CD4-positive, alpha-beta T cell treated with Interleukin-15 for 4 hours (primary cell): ENCODE measurements around the gene EEA1.
A peak's percentile ranks its signal among the peaks of the same experiment; 100 is the strongest.

Experiments used
- DNase-seq: peaks from one replicate; pipeline ENCODE4 v3.0.0-alpha.2; 2020; ENCODE audit warnings: low spot score

EEA1 gene

DNA sequence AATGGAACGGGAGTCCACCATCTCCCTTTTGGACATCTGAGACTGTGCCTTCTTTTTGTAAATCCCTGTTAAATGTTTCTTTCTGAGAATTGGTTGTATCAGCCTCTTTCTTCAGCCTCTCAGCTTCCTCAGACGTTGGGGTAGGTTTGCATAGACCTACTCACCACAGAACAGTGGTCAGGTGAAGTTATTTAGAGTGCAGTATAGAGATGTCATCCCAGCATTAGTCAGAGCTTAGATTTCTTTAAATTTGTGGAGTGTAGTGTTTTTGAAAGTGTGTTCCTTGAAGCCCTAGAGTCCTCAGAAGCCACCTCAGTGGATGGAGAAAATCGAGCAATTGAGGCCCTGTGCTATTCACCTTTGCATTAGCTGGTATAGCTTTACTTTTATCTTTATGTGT is 8.9 kb upstream of the EEA1 start:
- no peak for DNase-seq

DNA sequence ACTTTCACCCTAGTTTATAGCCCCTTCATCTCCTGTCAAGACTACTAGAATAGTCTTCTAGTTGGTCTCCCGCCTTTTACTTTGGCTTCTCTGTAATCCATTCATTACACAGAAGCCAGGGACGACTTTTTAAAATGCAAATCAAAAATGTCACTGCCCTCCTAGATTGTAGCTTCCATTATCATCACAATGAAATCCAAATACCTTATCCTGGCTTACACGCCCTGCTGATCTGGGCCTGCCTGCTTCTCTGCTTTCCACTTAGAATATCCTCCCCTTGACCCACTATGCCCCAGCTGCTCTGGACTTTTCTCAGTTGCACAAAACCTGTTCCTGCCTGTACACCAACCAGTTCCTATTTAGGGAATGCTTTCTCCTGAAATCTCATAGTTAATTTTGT is 4.5 kb upstream of the EEA1 start:
- DNase-seq, result no peak

DNA sequence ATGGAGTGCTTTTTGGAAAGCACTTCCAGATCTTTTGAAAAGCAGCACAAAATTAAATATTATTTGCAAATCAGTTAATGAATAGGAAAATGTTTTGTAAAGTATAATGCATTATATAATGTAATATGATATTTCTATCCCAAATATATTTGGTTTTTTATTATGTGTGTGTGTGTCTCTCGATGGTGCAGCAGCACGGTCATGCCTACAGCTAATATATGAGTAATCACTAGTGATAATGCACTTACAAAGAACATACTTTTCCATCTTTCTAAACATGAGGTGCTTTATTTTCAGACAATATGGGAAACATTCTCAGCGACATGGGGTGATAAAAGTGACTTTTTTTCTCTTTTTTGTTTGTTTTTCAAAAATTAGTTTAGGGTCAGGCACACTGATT is 1.3 kb upstream of the EEA1 start:
- no peak for DNase-seq

DNA sequence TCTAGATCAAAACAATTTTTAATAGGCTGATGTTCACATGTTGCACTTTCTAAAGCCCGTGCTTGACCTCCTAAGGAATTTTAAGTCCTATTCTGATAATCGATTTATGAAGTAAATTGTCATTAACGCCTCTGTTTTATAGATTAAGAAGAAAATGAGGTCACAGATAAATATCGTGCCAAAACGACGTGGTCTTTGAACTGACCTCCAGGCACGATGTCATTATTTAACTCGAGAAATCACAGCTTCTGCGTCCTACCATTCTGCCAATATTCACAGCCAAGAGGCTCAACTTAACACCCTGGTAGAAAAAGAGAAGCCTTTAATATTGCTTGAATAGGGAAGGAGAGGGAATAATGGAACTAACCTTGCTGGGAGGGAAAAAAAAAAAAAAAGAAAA is 888 bp upstream of the EEA1 start:
- no peak for DNase-seq

DNA sequence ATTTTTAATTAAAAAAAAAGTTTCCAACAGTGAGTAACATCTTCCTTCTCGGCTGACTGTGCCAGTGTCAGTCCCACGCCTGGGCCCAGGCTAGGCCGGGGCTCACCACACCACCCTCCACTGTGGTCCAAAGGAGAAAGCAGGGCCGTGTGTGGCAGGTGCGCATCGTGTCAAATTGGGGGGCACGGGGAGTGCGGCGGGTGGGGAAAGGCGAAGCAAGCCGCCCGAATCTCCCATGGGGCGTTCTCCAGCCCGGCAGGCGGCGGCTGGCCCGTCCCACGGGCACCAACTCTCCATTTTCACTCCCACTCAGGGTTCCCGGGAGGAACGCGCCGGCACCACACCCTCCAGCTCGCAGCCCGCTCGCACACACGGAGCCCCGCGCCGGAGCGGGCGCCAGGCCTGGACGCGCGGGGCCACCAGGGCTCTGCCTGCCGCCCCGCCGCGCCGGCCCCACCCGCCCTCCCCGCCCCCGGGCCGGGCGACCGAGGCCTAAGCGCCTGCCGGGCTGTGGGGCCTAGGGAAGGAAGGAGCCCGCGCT is 604 bp downstream of the EEA1 start:
- DNase-seq, result peak; percentile 20

DNA sequence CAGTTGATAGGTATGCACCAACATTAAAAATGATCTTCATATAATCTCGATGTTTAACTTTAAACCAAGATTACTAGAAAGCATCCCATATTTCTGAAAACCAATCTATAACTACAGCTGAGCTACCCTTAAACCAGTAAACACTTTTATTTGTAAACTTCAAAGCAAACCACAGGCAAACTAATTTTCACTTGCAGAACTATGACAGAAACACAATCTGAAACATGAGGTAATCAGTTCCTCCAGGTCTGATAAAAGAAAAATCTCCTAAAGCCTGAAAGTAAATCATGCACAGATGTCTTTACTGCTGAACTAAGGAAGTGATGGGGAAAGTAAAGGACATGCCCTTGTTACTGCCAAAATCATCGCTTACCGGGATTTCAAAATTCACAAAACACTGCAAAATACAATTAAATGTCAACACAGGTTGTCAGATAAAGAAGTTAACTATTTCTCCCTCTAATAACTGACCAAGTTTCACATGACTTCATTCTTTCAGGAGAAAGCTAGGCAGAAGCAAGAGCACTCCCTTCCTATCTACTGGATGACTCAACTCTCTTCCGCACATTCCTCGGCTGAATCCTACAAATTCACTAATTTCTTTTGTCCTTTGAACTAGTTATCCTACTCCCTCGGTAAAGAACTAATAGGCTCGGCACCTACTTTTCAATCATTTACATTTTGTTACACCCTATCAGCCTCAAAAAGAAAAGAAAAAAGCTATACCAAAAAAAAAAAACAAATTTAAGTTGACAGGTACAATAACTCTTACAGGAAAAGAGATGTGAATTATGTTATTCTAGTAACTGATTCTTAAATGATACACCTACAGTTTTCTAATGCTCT is 1.4 kb downstream of the EEA1 start:
- no peak for DNase-seq

DNA sequence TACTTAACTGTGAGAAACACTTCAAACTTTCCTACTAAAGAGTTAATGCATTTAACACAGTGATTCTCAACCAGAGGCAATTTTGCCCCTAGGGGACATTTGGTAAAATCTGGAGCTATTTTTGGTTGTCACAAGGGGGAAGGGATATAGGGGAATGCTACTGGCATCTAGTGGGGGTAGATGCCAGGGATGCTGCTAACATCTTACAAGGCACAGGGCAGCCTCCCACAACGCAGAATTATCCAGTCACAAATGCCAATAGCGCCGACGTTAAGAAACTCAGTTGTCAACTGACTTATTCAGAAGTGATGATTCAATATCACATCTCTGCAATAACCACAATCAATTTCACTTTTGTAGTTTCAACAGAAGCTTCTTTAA is 2.0 kb downstream of the EEA1 start:
- DNase-seq, result peak; percentile 53

DNA sequence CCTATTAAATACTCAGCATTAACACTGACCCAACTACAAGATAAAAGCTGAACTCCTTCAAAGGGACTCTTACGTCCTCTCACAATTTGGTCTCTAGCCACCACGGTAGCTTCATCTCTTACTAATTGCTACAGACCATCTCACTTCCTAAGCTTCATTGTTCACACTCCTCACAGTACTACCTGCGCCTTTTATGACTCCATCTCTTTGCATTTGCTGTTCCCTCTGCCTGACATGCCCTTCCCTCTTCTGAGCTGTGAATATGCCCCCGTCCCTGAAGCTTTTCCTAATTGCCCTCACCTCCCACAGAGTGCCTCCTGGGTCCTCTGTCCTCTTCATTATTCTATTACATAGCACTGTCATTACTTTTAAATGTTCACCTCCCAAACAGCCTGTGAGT is 2.5 kb downstream of the EEA1 start:
- no peak for DNase-seq

DNA sequence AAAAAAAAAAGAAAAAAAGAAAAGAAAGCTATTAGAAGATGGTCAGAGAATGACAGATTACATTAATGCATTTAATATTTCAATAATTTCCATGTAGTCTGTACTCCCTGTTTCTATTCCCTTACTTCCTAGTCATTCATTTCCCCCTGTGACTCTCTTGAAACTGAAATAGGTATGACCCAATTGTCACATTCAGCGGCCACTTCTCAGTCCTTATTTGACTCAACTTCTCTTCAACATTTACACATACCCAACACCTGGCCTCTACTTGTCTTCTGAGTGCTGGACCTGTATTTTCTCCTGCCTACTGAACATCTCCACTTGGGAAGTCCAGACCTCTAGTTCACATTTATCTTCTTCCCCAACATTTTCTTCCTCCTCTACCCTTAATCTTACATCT is 7.2 kb downstream of the EEA1 start:
- no peak for DNase-seq

DNA sequence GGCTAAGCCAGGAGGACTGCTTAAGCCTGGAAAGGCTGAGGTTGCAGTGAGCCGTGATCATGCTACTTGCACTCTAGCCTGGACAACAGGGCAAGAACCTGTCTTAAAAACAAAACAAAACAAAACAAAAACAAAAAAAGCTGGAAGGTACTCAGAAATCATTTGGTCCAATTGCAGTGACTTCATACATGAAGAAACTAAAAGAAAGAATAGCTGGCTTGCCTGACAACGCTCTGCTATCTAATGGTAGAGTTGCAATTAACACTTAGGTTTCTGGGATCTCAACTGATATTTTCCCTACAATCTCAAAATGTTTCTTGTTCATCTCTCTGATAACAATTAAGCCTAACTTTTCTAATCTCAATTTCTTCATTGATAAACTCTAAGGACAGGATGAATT is 13.7 kb downstream of the EEA1 start:
- no peak for DNase-seq

DNA sequence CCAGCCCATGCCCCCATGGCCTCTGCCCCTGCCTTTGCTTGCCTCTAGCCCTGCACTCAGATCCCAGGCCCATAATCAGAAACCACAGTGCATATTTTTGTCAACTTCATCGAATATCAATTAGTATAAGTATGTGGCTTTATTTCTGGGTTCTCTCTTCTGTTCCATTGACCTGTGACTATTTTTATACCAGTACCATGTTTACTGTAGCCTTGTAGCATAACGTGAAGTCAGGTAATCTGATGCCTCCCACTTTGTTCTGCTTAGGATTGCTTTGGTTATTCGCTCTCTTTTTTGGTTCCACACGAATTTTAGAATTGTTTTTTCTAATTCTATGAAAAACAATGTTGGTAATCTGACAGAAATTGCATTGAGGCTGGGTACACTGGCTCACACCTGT is 14.9 kb downstream of the EEA1 start:
- DNase-seq, result no peak

DNA sequence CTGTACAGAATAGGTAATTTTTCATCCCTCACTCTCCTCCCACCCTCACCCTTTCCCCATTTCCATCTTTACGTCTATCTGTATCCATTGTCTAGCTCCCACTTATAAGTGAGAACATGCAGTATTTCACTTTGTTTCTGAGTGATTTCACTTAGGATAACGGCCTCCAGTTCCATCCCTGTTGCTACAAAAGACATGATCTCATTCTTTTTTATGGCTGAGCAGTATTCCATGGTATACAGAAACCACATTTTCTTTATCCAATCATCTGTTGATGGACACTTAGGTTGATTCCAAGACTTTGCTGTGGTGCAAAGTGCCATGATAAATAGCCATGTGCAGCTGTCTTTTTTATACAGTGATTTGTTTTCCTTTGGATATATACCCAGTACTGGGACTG is 16.4 kb downstream of the EEA1 start:
- DNase-seq, result no peak

DNA sequence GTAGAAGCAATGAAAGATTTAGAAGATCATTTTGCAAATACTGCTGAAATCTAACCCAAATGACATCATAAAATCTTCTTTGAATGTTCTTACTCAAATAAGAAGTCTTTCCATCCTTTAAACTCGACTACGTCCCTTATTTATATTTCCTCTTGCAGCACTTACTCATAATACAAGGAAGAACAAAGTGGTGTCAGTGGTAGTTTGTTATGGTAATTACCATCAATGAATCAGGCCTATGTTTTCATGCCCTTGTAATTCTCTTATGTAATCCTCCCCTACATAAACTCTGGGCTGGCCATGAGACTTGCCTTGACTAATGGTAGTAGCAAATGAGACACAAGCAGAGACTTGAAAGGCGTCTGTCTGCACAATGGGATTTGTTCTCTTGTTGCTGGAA is 17.0 kb downstream of the EEA1 start:
- DNase-seq, result peak; percentile 28

DNA sequence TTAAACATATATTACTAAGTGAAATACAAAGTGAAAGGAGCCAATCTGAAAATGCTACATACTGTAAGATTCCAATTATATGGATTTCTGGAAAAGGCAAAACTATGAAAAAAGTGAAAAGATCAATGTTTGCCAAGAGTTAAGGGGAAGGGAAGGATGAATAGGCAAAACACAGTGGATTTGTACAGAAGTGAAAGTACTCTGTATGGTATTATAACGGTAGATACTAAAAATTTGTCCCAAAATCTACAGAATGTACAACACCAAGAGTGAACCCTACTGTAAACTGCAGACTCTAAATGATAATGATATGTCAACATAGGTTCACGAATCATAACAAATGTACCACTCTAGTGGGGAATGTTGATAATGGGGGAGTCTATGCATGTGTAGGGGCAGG is 17.8 kb downstream of the EEA1 start:
- DNase-seq, result no peak

DNA sequence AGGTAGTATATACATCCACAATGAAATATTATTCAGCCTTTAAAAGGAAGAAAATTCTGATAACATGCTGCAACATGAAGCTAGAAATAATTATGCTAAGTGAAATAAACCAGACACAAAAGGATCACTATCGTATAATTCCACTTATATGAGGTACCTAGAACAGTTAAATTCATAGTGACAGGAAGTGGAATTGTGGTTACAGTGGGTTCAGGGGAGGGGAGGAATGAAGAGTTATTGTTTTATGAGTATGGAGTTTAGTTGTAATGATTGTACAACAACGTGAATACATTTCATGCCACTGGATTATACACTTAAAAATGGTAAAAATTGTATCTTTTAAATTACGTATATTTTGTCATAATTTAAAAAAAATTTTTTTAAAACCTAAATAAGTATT is 21.0 kb downstream of the EEA1 start:
- DNase-seq, result peak; percentile 50

DNA sequence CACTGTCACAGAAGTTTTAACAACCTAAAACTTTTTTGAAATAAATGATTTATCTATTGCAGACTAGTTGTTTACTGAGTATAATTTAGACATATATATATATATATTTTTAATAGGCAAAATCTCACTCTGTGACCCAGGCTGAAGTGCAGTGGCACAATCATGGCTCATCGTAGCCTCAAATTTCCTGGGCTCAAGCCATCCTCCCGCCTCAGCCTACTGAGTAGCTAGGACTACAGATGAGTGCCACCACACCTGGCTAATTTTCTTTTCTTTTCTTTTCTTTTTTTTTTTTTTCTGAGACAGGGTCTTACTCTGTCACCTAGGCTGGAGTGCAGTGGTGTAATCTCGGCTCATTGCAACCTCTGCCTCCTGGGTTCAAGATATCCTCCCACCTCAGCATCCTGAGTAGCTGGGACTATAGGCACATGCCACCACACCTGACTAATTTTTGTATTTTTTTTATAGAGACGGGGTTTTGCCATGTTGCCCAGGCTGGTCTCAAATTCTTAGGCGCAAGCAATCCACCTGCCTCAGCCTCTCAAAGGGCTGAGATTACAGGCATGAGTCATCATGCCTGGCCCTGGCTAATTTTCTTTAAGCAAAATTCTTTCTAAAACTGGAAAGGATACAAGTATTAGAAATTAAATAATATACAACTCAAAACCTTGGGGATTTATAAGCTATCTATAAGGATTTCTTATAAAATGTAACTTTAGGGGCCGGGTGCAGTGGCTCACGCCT is 23.1 kb downstream of the EEA1 start:
- no peak for DNase-seq

DNA sequence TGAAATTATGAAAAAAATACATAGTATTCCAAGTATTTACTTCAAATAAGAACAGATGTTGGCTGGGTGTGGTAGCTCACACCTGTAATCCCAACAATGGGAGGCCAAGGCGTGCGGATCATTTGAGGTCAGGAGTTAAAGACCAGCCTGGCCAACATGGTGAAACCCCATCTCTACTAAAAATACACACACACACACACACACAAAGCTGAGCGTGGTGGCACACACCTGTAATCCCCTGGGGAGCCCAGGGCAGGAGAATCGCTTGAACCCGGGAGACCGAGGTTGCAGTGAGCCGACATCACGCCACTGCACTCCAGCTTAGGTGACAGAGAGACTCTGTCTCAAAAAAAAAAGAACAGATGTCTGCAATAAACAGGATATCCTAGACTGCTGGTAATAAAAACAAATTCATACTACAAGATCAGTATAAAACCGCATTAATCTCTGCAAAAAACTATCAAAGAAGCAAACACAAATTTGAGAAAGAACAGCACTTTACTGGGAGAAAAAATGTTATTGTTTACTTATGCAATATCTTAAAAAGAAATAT is 23.8 kb downstream of the EEA1 start:
- no peak for DNase-seq

DNA sequence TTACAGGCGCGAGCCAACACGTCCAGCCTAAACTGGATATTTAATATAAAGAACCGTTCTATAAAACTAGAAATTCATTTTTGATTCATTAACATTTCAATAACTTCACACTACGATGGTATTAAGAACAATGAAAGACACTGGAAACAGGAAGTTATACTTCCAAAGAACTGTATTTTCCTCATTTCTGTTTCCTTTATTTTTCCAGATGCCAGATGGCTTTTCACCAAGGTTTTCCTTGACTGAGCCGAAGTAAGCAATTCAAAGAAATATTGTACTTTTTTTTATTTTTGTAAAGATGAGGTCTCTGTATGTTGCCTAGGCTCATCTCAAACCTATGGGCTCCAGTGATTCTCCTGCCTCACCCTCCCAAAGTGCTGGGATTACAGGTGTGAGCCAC is 28.2 kb downstream of the EEA1 start:
- no peak for DNase-seq

DNA sequence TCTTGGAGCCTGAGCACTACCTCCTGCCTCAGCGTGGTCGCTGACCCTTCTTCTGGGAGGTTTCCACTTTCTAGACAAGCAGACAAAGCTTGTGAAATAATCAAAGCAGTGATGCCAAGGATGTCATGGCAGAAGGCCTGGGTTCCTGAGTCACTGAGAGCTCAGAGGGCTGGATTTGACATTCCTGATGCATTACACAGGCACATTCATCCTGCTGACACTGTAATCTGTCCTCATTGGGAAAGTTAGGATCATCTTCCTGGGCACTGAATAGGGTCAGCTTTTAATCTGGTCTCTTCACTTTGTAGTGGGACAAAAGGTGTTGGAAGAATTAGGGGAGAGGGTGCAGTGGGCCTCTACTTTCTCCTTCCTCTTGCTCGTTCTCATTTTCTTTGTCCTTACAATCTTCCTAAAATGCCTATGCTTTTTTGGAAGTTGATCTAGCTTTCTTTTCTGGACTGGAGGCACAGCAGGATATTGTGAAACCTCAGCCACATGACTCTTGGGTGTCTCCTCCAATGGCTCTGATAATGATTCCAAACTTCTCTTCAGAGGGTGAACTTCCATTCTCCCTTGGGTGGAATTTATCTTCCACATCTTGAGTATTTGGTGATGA is 29.6 kb downstream of the EEA1 start:
- no peak for DNase-seq

DNA sequence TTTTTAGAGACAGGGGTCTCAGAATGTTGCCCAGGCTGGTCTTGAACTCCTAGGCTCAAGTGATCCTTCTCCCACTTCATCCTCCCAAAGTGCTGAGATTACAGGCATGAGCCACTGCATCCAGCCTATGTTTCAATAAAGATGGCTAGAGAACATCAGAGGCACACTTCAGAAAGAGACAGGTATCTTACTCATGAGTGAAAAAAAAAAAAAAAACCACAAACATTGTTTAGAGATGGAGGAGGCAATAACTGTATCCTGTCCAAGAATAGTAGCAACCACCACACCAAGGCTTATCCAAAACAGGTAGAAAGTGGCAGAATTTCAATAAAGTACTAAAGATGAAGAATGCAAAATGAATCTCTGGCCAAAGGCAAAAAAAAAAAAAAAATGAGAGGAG is 30.3 kb downstream of the EEA1 start:
- no peak for DNase-seq

DNA sequence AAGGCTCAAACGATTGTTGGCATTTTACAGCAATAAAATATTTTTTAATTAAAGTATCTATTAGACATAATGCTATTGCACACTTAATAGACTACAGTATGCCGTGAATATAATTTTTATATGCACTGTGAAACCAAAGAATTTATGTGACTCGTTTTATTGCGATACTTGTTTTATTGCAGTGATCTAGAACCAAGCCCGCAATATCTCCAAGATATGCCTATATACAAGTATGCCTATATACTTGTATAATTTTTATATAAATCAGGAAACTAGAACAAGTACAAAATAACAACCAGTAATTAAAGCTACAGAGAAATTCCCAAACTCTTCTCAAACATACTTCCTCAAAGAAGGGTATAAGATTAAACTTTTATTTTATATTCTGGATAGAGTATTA is 31.3 kb downstream of the EEA1 start:
- no peak for DNase-seq

DNA sequence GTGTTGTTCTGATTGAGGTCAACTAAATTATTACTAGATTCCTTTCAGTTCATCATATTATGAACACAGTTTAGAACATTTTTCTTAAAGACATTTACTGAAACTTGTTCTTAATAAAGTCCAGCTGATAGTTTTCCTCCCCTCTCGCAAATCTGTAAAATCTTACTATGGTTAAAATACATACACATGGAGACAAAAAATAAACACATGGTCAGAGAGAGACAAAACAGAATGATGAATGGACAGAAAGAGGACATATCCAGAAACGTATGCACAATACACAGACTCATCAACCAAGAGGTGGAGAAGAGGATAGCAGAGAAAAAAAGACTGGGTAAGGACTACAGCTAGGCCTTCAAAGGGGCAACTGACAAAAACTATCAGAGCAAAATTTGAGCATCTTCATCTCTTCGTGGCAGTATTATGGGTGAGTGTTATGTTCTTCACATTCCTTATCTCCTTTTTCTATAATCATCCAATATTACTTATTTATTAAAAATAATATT is 38.4 kb downstream of the EEA1 start:
- DNase-seq, result no peak

DNA sequence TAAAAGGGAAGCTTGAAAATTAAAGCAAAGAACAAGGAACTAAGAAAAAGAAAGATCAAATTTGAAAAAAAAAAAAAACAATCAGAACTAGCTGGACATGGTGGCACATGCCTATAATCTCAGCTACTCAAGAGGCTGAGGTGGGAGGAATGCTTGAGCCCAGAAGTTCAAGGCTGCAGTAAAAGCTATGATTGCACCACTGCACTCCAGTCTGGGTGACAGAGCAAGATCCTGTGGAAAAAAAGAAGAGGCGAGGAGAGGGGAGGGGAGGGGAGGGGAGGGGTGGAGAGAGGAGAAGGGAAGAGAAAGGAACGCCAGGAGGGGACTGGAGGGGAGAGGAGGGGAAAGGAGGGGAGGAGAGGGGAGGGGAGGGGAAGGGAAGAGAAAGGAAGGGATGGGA is 43.0 kb downstream of the EEA1 start:
- no peak for DNase-seq
